DOHH2 (cell line): ENCODE results near the gene VIM.
"Not testable (repeated sequence)": the region's sequence is repeated elsewhere in the genome, so short reads cannot be mapped to it uniquely, and the experiment has no call there.

ENCODE experiments used
- H3F3A ChIP-seq: fragments of 200-600 bp; sonication (generic), shearing (Covaris generic); 2 replicates; pipeline ENCODE4 v1.6.0; 2016; ENCODE audit warnings: antibody characterized with exemption, mild to moderate bottlenecking; ENCODE audit not compliant: control insufficient read depth, insufficient read depth
- H3K27ac ChIP-seq: fragments of 200-600 bp; sonication (generic); 2 replicates; pipeline ENCODE4 v1.5.1; 2014; ENCODE audit warnings: low read depth, mild to moderate bottlenecking, low read length, moderate library complexity
- H3K27me3 ChIP-seq: fragments of 200-600 bp; sonication (generic); 2 replicates; pipeline ENCODE4 v1.6.1; 2014; ENCODE audit warnings: mild to moderate bottlenecking, low read length, mixed read lengths; ENCODE audit not compliant: control insufficient read depth
- H3K36me3 ChIP-seq: fragments of 200-600 bp; sonication (generic); 2 replicates; pipeline ENCODE4 v1.6.1; 2014; ENCODE audit warnings: mild to moderate bottlenecking, low read length, moderate library complexity, mixed read lengths; ENCODE audit not compliant: control insufficient read depth
- H3K4me1 ChIP-seq: fragments of 200-600 bp; sonication (generic); 2 replicates; pipeline ENCODE4 v1.6.1; 2014; ENCODE audit warnings: mild to moderate bottlenecking, low read length, mixed read lengths; ENCODE audit not compliant: control insufficient read depth
- H3K4me2 ChIP-seq: fragments of 200-600 bp; sonication (generic); 2 replicates; pipeline ENCODE4 v1.6.0; 2014; ENCODE audit warnings: mild to moderate bottlenecking, low read length, moderate library complexity
- H3K4me3 ChIP-seq: fragments of 200-600 bp; sonication (generic); 2 replicates; pipeline ENCODE4 v1.5.1; 2014; ENCODE audit warnings: mild to moderate bottlenecking, low read length, mixed read lengths
- H3K79me2 ChIP-seq: fragments of 200-600 bp; sonication (generic); 2 replicates; pipeline ENCODE4 v1.6.1; 2014; ENCODE audit warnings: mild to moderate bottlenecking, low read length, mixed read lengths; ENCODE audit not compliant: control insufficient read depth
- H3K9me2 ChIP-seq: fragments of 200-600 bp; sonication (generic); replicated peaks from 2 replicates; pipeline ENCODE4 v1.6.1; 2014; ENCODE audit warnings: mild to moderate bottlenecking, low read length, mixed read lengths; ENCODE audit not compliant: control insufficient read depth
- H3K9me3 ChIP-seq: fragments of 200-600 bp; sonication (generic); 2 replicates; pipeline ENCODE4 v1.6.1; 2014; ENCODE audit warnings: antibody characterized with exemption, low read length, mixed read lengths; ENCODE audit not compliant: control insufficient read depth, insufficient read depth
- H4K20me1 ChIP-seq: fragments of 200-600 bp; sonication (generic); 2 replicates; pipeline ENCODE4 v1.6.0; 2014; ENCODE audit warnings: low read depth, mild to moderate bottlenecking, antibody characterized with exemption, low read length, moderate library complexity; ENCODE audit not compliant: control insufficient read depth, insufficient read depth
- EZH2phosphoT487 ChIP-seq: fragments of 200-600 bp; sonication (generic); IDR thresholded peaks from 2 replicates; pipeline ENCODE4 v1.6.1; 2017; ENCODE audit warnings: borderline replicate concordance, mild to moderate bottlenecking, antibody characterized with exemption, low read length, moderate library complexity, mixed read lengths
- TF ChIP-seq, protein P1 (sequence below): fragments of 200-600 bp; sonication (generic); IDR thresholded peaks from one replicate; pipeline ENCODE4 v1.5.1; 2014; ENCODE audit warnings: antibody characterized with exemption, mild to moderate bottlenecking, low read depth, low read length; ENCODE audit not compliant: poor library complexity, severe bottlenecking

The VIM gene

DNA sequence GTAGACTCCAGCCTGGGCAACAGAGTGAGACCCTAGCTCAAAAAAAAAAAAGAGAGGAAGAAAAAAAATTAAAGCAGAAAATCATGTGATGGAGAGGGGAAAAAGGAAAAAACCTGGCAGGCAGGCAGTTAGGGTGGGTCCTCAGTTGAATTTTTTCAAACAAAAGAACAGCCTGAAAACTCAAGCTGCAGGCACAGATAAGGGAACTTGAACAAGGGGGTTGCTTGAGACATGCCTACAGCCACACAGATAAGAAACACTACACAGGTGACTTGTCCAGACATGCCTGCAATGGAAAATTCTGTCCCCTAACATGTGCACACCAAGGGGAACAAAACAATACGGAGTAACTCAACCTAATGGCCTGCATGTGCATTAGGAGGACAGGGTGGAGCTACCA is 19.2 kb downstream of the VIM start:
- H3K27ac ChIP-seq = no peak overlapping the region
- no peaks in the 10 kb centered on the region for H3K79me2 ChIP-seq
- H3K4me2 ChIP-seq = no peak overlapping the region
- no peak for TF ChIP-seq EZH2phosphoT487
- H3K27me3 ChIP-seq = 0 out of 2 replicates have a peak, but pooled peaks cover 2% of the 10 kb centered on the region
- H3F3A ChIP-seq = no peaks in the 10 kb centered on the region
- no peak overlapping the region for H3K4me3 ChIP-seq
- H4K20me1 ChIP-seq = no peaks in the 10 kb centered on the region
- H3K9me3 ChIP-seq = no peaks in the 10 kb centered on the region
- H3K4me1 ChIP-seq = no peaks in the 10 kb centered on the region
- H3K9me2 ChIP-seq = no peaks in the 10 kb centered on the region
- H3K36me3 ChIP-seq = no peaks in the 10 kb centered on the region

DNA sequence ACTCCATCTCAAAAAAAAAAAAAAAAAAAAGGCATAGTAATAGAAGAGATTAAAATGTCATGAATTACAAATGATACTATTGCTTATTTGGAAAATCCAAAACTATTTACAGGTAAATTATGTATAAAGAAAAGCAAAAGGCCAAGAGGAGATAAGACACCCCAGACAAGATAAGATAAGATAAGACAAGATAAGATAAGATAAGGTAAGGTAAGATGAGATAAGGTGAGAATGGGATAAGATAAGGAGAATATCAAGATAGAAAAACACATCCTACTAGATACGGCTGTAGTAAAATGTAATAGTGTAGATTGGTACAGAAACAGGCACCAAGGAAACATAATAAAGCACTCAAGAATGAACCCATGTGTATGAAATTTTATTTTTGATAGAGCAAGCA is 20.9 kb downstream of the VIM start:
- no peaks in the 10 kb centered on the region for H3K4me1 ChIP-seq
- H3K27me3 ChIP-seq = 0 out of 2 replicates have a peak, but pooled peaks cover 2% of the 10 kb centered on the region
- H3K36me3 ChIP-seq = no peaks in the 10 kb centered on the region
- H3K4me3 ChIP-seq = no peak overlapping the region
- no peak overlapping the region for H3K27ac ChIP-seq
- H3K4me2 ChIP-seq = no peak overlapping the region
- no peaks in the 10 kb centered on the region for H3K79me2 ChIP-seq
- H4K20me1 ChIP-seq = no peaks in the 10 kb centered on the region
- no peaks in the 10 kb centered on the region for H3F3A ChIP-seq
- H3K9me2 ChIP-seq = no peaks in the 10 kb centered on the region
- TF ChIP-seq EZH2phosphoT487 = no peak
- TF ChIP-seq, protein P1, sequence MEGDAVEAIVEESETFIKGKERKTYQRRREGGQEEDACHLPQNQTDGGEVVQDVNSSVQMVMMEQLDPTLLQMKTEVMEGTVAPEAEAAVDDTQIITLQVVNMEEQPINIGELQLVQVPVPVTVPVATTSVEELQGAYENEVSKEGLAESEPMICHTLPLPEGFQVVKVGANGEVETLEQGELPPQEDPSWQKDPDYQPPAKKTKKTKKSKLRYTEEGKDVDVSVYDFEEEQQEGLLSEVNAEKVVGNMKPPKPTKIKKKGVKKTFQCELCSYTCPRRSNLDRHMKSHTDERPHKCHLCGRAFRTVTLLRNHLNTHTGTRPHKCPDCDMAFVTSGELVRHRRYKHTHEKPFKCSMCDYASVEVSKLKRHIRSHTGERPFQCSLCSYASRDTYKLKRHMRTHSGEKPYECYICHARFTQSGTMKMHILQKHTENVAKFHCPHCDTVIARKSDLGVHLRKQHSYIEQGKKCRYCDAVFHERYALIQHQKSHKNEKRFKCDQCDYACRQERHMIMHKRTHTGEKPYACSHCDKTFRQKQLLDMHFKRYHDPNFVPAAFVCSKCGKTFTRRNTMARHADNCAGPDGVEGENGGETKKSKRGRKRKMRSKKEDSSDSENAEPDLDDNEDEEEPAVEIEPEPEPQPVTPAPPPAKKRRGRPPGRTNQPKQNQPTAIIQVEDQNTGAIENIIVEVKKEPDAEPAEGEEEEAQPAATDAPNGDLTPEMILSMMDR = no peak
- H3K9me3 ChIP-seq = no peaks in the 10 kb centered on the region

DNA sequence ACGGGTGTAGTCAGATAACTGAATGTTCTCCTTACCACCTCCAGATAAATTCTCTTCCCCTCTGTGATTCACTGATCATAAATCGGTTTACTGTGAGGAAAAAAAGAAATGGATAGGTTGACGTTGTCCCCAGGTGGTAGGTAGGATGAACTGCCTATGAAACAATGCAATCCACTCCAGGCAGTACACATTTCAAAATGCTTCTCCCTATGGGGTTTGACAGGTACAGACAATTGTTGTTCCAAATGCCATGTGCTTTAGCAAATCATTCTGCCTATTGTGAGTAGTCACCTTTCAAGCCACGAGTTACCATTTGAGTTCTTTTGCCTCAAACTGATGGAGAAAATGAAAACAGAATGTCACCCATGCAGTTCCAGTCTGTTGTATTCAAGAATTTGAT is 21.8 kb downstream of the VIM start:
- no peaks in the 10 kb centered on the region for H3K9me3 ChIP-seq
- H3K9me2 ChIP-seq = no peaks in the 10 kb centered on the region
- no peaks in the 10 kb centered on the region for H3F3A ChIP-seq
- no peaks in the 10 kb centered on the region for H4K20me1 ChIP-seq
- TF ChIP-seq EZH2phosphoT487 = no peak
- TF ChIP-seq, protein P1 = no peak
- H3K27me3 ChIP-seq = 0 out of 2 replicates have a peak, but pooled peaks cover 2% of the 10 kb centered on the region
- H3K79me2 ChIP-seq = no peaks in the 10 kb centered on the region
- H3K4me1 ChIP-seq = no peaks in the 10 kb centered on the region
- H3K27ac ChIP-seq = no peak overlapping the region
- no peaks in the 10 kb centered on the region for H3K36me3 ChIP-seq
- H3K4me3 ChIP-seq = no peak overlapping the region
- no peak overlapping the region for H3K4me2 ChIP-seq

DNA sequence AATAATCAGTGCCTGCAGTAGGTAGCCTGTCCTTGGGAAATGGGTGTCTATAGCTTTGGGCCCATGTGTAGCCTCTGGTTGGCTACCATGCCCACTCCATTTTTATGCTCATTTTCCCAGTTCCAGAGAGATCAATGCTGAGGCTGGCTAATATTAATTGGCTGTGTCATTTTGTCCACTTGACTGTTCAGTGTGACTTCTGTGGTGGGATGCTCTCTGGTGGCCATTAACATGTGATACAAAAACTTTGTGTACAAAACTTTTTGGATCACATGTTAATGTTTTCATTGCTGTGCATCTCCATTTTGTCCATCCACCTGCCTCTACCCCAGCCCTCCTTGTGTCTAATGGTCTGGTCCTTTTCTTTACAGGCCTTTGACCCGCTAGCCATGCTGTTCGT is 22.7 kb downstream of the VIM start:
- no peak overlapping the region for H3K4me3 ChIP-seq
- H3K36me3 ChIP-seq = no peaks in the 10 kb centered on the region

DNA sequence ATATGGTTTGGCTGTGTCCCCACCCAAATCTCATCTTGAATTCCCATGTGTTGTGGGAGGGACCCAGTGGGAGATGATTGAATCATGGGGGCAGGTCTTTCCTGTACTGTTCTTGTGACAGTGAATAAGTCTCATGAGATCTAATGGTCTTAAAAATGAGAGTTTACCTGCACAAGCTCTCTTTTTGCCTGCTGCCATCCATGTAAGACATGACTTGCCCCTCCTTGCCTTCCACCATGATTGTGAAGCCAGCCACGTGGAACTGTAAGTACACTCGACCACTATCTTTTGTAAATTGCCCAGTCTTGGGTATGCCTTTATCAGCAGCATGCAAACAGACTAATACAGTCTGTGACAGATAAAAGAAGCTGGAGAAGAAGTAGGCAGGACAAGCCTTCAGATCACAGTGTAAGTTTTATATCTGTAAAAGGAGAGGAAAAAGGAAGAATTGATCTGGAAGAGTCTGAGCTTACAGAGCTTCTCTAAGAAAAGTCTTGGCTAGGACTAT is 26.6 kb downstream of the VIM start:
- not testable (repeated sequence) for H3K4me2 ChIP-seq

More for the DNA sequence above, 22.7 kb downstream of the VIM start:
- Histone ChIP-seq H4K20me1 (no peaks in the 10 kb centered on the region), H3K9me3 (no peaks in the 10 kb centered on the region), H3K4me2 (no peak overlapping the region), H3K27ac (no peak overlapping the region), H3F3A (no peaks in the 10 kb centered on the region), H3K79me2 (no peaks in the 10 kb centered on the region), H3K4me1 (no peaks in the 10 kb centered on the region), H3K9me2 (no peaks in the 10 kb centered on the region), H3K27me3 (0 out of 2 replicates have a peak, but pooled peaks cover 2% of the 10 kb centered on the region)
- TF ChIP-seq, protein P1 = no peak
- TF ChIP-seq EZH2phosphoT487 = no peak

More for the DNA sequence above, 26.6 kb downstream of the VIM start:
- H3K27me3 ChIP-seq, H3K36me3 ChIP-seq, H4K20me1 ChIP-seq, H3K79me2 ChIP-seq, H3K9me3 ChIP-seq, H3K4me1 ChIP-seq, H3F3A ChIP-seq, H3K9me2 ChIP-seq, H3K4me3 ChIP-seq, H3K27ac ChIP-seq: not testable (repeated sequence)
